ENCODE measurements around the gene NFRKB. TPM values are rescaled to one million over a fixed set of nuclear protein-coding genes. Genes with fewer than 3 reads are reported as not detected.

NFRKB gene
- total and polyA plus RNA-seq, 2 of the 8 experiments (the other 6 are each of a cell fraction or from before 2014, with no cell fraction given), result 17.0 to 31.0 TPM

DNA sequence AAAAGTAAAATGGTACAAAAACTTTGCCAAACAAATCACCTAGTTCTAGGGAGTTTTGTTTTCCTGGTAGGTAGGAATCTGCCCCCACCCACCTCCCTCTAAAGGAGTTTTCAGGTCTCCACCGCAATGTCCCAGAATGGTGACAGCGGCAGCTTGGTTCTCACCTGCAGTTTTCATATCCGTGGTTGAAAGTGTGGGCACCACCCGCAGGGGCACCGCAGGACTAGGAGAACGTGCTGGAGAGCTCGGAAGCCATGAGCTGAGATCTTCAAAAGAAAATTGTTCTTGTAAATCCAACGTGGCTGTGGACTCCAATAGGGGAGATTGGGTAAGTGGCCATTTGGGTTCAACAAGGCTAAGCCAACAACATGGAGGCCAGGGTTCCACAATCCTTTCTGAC, 10.8 kb downstream of the NFRKB start (continued):
- TF ChIP-seq, protein P1, sequence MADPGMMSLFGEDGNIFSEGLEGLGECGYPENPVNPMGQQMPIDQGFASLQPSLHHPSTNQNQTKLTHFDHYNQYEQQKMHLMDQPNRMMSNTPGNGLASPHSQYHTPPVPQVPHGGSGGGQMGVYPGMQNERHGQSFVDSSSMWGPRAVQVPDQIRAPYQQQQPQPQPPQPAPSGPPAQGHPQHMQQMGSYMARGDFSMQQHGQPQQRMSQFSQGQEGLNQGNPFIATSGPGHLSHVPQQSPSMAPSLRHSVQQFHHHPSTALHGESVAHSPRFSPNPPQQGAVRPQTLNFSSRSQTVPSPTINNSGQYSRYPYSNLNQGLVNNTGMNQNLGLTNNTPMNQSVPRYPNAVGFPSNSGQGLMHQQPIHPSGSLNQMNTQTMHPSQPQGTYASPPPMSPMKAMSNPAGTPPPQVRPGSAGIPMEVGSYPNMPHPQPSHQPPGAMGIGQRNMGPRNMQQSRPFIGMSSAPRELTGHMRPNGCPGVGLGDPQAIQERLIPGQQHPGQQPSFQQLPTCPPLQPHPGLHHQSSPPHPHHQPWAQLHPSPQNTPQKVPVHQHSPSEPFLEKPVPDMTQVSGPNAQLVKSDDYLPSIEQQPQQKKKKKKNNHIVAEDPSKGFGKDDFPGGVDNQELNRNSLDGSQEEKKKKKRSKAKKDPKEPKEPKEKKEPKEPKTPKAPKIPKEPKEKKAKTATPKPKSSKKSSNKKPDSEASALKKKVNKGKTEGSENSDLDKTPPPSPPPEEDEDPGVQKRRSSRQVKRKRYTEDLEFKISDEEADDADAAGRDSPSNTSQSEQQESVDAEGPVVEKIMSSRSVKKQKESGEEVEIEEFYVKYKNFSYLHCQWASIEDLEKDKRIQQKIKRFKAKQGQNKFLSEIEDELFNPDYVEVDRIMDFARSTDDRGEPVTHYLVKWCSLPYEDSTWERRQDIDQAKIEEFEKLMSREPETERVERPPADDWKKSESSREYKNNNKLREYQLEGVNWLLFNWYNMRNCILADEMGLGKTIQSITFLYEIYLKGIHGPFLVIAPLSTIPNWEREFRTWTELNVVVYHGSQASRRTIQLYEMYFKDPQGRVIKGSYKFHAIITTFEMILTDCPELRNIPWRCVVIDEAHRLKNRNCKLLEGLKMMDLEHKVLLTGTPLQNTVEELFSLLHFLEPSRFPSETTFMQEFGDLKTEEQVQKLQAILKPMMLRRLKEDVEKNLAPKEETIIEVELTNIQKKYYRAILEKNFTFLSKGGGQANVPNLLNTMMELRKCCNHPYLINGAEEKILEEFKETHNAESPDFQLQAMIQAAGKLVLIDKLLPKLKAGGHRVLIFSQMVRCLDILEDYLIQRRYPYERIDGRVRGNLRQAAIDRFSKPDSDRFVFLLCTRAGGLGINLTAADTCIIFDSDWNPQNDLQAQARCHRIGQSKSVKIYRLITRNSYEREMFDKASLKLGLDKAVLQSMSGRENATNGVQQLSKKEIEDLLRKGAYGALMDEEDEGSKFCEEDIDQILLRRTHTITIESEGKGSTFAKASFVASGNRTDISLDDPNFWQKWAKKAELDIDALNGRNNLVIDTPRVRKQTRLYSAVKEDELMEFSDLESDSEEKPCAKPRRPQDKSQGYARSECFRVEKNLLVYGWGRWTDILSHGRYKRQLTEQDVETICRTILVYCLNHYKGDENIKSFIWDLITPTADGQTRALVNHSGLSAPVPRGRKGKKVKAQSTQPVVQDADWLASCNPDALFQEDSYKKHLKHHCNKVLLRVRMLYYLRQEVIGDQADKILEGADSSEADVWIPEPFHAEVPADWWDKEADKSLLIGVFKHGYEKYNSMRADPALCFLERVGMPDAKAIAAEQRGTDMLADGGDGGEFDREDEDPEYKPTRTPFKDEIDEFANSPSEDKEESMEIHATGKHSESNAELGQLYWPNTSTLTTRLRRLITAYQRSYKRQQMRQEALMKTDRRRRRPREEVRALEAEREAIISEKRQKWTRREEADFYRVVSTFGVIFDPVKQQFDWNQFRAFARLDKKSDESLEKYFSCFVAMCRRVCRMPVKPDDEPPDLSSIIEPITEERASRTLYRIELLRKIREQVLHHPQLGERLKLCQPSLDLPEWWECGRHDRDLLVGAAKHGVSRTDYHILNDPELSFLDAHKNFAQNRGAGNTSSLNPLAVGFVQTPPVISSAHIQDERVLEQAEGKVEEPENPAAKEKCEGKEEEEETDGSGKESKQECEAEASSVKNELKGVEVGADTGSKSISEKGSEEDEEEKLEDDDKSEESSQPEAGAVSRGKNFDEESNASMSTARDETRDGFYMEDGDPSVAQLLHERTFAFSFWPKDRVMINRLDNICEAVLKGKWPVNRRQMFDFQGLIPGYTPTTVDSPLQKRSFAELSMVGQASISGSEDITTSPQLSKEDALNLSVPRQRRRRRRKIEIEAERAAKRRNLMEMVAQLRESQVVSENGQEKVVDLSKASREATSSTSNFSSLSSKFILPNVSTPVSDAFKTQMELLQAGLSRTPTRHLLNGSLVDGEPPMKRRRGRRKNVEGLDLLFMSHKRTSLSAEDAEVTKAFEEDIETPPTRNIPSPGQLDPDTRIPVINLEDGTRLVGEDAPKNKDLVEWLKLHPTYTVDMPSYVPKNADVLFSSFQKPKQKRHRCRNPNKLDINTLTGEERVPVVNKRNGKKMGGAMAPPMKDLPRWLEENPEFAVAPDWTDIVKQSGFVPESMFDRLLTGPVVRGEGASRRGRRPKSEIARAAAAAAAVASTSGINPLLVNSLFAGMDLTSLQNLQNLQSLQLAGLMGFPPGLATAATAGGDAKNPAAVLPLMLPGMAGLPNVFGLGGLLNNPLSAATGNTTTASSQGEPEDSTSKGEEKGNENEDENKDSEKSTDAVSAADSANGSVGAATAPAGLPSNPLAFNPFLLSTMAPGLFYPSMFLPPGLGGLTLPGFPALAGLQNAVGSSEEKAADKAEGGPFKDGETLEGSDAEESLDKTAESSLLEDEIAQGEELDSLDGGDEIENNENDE (IDR thresholded peaks at IDR 0.05; ENCODE audit: insufficient replicate concordance, low read length), result no peak
- TF ChIP-seq, protein P2, sequence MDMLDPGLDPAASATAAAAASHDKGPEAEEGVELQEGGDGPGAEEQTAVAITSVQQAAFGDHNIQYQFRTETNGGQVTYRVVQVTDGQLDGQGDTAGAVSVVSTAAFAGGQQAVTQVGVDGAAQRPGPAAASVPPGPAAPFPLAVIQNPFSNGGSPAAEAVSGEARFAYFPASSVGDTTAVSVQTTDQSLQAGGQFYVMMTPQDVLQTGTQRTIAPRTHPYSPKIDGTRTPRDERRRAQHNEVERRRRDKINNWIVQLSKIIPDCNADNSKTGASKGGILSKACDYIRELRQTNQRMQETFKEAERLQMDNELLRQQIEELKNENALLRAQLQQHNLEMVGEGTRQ (IDR thresholded peaks at IDR 0.05; ENCODE audit: low read length), result no peak
- no peak for TF ChIP-seq FOSL1 (IDR thresholded peaks at IDR 0.05; ENCODE audit: insufficient read depth, low read depth, low read length)
- no peak for TF ChIP-seq SP1 (IDR thresholded peaks at IDR 0.05; ENCODE audit: low read depth, low read length)
- TF ChIP-seq SIN3A (conservative IDR thresholded peaks at IDR 0.05 in 1 of 2, IDR thresholded peaks at IDR 0.05 in 1 of 2; ENCODE audit: low read depth in 1 of 2, low read length in 2 of 2), result no peak
- TF ChIP-seq MAFK (IDR thresholded peaks at IDR 0.05; ENCODE audit: low read depth, low read length), result no peak
- no peak for TF ChIP-seq POLR2A (IDR thresholded peaks at IDR 0.05; ENCODE audit: control extremely low read depth in 1 of 2, low read depth in 2 of 2, low read length in 2 of 2)
- TF ChIP-seq SAP30 (IDR thresholded peaks at IDR 0.05; ENCODE audit: insufficient read depth, insufficient replicate concordance, low read length), result no peak
- TF ChIP-seq NRF1 (IDR thresholded peaks at IDR 0.05; ENCODE audit: low read depth, low read length), result no peak
- TF ChIP-seq SUZ12 (IDR thresholded peaks at IDR 0.05; ENCODE audit: low read length), result no peak
- no peak for TF ChIP-seq CBX5 (IDR thresholded peaks at IDR 0.05; ENCODE audit: low read depth, low read length)
